Stimulated activated CD8-positive, alpha-beta memory T cell treated with anti-CD3 and anti-CD28 coated beads, Interleukin-12 subunit alpha, Interleukin-12 subunit beta, amount 100 ng/mL, for 4 hours (primary cell): ENCODE measurements around the gene PIAS1.
"Not testable (repeated sequence)": the region's sequence is repeated elsewhere in the genome, so short reads cannot be mapped to it uniquely, and the experiment has no call there.

ENCODE experiments used
- DNase-seq: peaks from one replicate; pipeline ENCODE4 v3.0.0-alpha.2; 2020; ENCODE audit warnings: low read depth

PIAS1 gene

DNA sequence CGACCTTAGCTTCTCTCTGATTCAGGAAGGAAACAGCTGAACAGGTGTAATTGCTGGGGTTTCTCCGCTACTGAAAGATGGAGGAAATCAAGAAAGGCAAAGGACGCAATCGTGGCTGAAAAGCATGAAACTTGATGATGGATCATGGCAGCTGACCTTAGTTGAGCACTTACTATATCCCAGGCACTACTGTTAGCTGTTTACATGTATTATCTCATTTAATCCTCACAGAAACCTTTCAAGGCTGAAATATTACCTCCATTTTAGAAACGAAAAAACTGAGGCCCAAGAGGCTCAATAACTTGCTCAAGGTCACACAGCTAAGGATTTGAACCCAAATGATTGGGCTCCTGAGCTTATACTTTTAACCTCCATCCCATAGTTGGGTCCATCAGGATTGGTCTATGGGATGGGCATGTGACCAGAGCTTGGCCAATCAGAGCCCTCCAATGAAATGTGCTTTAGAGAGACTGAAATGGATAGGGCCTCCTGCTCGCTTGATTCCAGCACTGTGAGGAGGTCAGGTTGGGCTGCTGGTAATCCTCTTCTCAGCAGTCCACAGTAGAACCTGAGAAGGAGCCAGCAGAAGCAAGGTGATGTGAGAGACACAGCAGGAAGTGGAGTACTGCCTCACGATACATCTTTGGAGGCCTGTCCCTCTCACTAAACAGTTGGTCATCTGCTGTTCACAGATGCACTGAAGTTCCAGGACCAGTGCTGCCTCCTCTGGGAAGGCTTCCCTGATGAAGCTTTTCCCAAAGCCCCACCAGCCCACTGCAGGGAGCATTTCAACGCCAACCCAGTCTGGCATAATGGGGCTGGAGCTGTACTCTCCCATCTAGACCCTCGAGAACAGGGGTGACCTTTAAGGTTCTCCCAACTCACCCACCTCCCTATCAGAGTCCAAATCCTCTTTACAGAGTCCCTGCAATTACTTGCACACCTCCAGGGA is 165.0 kb downstream of the PIAS1 start:
- no peak for DNase-seq

DNA sequence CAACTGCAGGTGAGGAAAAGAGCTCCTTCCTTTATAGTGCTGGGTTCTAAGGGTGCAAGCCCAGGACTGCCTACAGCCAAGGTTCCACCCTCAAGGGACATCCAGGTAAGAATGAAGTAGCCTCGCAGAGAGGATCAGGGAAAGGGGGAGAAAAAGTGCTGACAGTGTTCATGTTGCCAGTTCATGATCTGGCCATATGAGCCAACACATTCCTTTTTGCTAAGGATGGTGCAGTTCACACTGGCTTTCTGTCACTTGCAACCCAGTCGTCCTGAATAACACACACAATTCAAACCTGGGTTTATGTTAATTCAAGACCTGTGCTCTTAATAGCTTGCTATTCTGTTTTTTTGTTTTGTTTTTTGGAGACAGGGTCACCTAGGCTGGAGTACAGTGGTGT is 166.4 kb downstream of the PIAS1 start:
- DNase-seq, result no peak

- no peak for DNase-seq
Measured at GRCh38 chr15:68220967-68221366, 166.9 kb downstream of the PIAS1 start.

DNA sequence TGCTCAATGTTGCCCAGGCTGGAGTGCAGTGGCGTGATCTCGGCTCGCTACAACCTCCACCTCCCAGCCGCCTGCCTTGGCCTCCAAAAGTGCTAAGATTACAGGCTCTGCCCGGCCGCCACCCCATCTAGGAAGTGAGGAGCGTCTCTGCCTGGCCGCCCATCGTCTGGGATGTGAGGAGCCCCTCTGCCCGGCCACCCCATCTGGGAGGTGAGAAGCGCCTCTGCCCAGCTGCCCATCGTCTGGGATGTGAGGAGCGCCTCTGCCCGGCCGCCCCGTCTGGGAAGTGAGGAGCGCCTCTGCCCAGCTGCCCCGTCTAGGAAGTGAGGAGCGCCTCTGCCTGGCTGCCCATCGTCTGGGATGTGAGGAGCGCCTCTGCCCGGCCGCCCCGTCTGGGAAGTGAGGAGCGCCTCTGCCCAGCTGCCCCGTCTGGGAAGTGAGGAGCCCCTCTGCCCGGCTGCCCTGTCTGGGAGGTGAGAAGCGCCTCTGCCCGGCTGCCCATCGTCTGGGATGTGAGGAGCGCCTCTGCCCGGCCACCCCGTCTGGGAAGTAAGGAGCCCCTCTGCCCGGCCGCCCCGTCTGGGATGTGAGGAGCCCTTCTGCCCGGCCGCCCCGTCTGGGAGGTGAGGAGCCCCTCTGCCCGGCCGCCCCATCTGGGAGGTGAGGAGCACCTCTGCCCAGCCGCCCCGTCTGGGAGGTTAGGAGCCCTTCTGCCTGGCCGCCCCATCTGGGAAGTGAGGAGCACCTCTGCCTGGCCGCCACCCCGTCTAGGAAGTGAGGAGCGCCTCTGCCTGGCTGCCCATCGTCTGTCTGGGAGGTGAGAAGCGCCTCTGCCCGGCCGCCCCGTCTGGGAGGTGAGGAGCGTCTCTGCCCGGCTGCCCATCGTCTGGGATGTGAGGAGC is 167.7 kb downstream of the PIAS1 start:
- DNase-seq, result not testable (repeated sequence)

DNA sequence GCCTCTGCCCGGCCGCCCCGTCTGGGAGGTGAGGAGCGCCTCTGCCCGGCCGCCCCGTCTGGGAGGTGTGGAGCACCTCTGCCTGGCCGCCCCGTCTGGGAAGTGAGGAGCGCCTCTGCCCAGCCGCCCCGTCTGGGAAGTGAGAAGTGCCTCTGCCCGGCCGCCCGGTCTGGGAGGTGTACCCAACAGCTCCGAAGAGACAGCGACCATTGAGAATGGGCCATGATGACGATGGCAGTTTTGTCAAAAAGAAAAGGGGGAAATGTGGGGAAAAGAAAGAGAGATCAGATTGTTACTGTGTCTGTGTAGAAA is 168.3 kb downstream of the PIAS1 start:
- DNase-seq, result not testable (repeated sequence)

- no peak for DNase-seq
Measured at GRCh38 chr15:68223171-68223570, 169.1 kb downstream of the PIAS1 start.

DNA sequence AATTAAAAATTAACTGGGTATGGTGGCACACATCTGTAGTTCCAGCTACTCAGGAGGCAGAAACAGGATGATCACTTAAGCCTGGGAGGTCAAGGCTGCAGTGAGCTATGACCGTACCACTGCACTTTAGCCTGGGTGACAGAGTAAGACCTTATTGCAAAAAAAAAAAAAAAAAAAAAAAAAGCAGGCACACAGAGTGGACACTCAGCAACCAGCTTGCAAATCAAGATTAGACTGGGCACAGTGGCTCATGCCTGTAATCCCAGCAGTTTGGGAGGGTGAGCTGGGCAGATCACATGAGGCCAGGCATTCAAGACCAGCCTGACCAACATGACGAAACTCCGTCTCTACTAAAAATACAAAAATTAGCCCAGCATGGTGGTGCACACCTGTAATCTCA is 170.0 kb downstream of the PIAS1 start:
- no peak for DNase-seq

GRCh38 chr15:68224546-68225250 is 170.6 kb downstream of the PIAS1 start:
- no peak for DNase-seq

DNA sequence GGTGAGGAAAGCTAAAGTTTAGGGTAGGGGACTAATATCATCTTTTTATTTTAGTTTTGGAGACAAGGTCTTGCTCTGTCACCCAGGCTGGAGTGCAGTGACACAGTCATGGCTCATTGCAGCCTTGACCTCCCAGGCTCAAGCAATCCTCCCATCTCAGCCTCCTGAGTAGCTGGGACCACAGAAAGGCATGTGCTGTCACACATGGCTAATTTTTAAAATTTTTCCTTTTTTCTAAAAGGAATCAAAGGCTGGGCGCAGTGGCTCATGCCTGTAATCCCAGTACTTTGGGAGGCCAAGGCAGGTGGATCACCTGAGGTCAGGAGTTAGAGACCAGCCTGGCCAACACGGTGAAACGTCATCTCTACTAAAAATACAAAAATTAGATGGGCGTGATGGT is 171.3 kb downstream of the PIAS1 start:
- not testable (repeated sequence) for DNase-seq

DNA sequence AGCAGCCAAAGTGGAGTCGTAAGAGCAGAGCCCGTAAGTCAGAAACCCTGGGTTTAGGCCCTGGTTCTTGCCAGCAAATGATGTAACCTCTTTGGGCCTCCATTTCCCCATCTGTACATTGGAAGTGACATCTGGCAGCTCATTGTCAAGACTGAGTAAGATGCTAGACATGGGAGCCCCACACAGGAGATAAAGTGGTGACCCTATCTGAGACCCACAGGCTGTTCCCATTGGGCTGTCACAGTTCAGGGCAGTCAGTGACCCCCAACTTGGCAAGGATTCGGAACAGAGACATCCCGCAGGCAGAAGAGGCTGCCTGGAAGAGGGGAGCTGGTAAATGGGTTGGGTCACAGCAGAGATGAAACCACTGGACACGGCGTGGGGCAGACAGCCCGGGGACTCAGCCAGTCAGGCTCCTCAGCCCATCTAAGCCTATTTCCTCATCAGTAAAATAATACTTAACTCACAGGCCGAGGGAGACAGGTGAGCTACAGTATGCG is 173.6 kb downstream of the PIAS1 start:
- DNase-seq, result no peak

- no peak for DNase-seq
Measured at GRCh38 chr15:68228143-68228970, 174.2 kb downstream of the PIAS1 start.

DNA sequence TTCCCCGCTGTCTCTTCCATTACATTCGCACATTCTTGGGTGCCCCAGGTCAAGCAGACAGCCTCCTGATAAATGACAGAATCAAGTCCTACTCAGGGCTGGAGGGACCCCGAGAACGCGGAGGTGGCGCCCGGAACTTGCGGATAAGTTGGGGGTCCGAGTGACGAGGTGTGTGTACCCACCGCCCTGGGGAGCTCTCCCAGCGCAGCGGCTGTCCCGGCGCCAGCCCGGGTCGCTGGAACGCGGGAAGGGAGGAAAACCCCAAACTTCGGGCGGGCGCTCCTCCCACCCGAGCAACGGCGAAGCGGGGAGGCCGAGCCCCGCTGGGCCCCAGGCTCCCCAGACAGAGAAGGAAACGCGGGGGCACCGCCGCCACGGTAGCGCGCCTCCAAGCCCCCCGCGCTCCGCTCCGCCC is 174.9 kb downstream of the PIAS1 start:
- no peak for DNase-seq

- peak; percentile 83 for DNase-seq
Measured at GRCh38 chr15:68229386-68230156, 175.5 kb downstream of the PIAS1 start, which contains the start of gene CLN6. CLN6 (minus strand) TSS chr15:68229728; CDS start chr15:68229584, 144 bp downstream.

DNA sequence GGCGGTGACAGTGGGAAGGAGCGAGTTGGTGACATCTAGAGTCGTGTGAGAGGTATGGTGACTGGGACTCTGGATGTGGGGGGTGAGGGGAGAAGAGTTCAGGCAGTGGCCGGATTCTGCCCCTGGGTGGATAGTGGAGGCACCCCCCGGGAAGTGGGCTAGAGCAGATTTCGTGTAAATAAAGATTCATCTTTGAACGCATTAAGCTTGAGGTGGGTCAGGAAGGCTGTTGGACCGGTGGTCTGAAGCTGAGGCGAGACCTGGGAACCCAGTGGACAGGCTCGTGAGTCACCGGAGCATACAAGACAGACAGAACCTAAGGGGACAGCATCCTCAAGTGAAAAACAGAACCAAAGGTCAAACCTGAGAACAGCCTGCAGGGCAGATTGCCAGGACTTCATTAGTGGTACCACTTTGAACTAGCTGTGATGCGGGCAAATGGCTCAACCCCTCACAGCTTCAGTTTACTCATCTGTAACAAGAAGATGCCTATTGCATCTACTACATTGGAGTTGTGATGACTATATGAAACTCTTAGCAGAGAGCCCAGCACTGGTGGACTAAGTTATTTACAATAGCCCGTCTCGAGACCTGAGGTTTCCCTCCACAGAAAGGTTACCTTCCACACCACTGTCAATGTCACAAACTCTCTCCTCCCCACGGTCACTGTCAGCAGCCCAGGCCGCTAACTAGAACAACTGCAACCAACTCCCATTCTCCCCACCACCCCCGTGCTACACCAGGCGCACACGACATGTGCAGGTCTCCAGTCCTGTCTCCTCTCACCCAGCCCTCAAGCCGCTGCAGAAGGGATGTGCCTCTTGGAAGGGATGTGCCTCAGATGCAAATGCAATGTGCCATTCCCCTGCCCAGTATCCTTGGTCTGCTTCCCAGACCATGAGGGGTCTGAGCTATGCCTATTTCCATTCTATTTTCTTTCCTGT is 176.3 kb downstream of the PIAS1 start:
- no peak for DNase-seq

GRCh38 chr15:68231102-68231818 is 177.1 kb downstream of the PIAS1 start:
- no peak for DNase-seq

DNA sequence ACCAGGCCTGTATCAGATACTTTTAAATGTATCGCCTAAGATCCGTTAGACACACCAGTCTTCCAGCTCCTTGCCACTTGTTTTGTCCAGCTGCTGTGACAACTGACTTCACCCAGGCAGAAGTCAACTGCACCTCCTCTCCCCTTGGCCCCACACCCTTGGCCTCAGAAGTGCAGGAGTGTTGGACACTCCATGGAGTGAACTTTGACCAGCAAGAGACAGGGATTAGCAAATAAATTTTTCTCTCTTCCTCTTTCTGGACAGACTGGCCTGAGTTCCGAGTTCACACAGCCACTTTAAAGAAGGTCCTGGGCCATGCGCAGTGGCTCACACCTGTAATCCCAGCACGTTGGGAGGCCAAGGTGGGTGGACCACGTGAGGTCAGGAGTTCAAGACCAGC is 178.3 kb downstream of the PIAS1 start:
- no peak for DNase-seq

DNA sequence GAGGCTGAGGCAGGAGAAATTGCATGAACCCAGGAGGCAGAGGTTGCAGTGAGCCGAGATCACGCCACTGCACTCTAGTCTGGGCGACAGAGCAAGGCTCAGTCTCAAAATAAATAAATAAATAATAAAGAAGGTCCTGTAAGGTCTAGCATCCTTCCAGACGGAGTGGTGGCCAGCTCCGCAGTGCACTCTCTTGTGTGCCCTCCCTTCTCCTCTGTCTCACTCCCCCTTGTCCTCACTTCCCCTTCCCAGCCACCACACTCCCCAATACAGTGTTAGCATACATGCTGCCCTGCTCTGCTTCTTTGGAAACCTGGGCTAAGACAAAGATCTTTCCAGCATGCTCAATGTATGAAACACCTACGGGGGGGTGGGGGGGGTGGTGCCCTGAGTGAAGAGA is 178.8 kb downstream of the PIAS1 start:
- DNase-seq, result no peak

GRCh38 chr15:68234060-68234459 is 179.9 kb downstream of the PIAS1 start:
- no peak for DNase-seq

- not testable (repeated sequence) for DNase-seq
Measured at GRCh38 chr15:68234520-68234919, 180.4 kb downstream of the PIAS1 start.
